Measurements from ENCODE around the gene ZDHHC11.
"Not testable (repeated sequence)": the region's sequence is repeated elsewhere in the genome, so short reads cannot be mapped to it uniquely, and the experiment has no call there.

DNA sequence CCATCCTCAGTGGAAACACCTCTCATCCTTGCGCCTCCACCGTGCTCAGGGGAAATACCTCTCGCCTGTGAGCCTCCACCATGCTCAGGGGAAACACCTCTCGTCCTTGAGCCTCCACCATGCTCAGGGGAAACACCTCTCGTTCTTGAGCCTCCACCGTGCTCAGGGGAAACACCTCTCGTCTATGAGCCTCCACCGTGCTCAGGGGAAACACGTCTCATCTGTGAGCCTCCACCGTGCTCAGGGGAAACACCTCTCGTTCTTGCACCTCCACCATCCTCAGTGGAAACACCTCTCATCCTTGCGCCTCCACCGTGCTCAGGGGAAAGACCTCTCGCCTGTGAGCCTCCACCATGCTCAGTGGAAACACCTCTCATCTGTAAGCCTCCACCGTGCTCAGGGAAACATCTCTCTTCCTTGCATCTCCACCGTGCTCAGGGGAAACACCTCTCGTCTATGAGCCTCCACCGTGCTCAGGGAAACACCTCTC is 4.1 kb downstream of the ZDHHC11 start:
- TF ChIP-seq, protein P1, sequence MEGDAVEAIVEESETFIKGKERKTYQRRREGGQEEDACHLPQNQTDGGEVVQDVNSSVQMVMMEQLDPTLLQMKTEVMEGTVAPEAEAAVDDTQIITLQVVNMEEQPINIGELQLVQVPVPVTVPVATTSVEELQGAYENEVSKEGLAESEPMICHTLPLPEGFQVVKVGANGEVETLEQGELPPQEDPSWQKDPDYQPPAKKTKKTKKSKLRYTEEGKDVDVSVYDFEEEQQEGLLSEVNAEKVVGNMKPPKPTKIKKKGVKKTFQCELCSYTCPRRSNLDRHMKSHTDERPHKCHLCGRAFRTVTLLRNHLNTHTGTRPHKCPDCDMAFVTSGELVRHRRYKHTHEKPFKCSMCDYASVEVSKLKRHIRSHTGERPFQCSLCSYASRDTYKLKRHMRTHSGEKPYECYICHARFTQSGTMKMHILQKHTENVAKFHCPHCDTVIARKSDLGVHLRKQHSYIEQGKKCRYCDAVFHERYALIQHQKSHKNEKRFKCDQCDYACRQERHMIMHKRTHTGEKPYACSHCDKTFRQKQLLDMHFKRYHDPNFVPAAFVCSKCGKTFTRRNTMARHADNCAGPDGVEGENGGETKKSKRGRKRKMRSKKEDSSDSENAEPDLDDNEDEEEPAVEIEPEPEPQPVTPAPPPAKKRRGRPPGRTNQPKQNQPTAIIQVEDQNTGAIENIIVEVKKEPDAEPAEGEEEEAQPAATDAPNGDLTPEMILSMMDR (IDR thresholded peaks at IDR 0.05 in 2 of 3, conservative IDR thresholded peaks at IDR 0.05 in 1 of 3; ENCODE audit: borderline replicate concordance in 1 of 3, insufficient read depth in 1 of 3, low read depth in 2 of 3, low read length in 2 of 3): not testable (repeated sequence)
- TF ChIP-seq YY1 (IDR thresholded peaks at IDR 0.05; ENCODE audit: extremely low read depth, insufficient replicate concordance, low read depth, low read length); POLR2AphosphoS5 (IDR thresholded peaks at IDR 0.05; ENCODE audit: low read depth, low read length); POLR2A (IDR thresholded peaks at IDR 0.05; ENCODE audit: borderline replicate concordance, extremely low read depth, insufficient read depth, insufficient read length); ELF1 (IDR thresholded peaks at IDR 0.05; ENCODE audit: borderline replicate concordance, low read depth); CEBPB (IDR thresholded peaks at IDR 0.05; ENCODE audit: low read depth); MAX (IDR thresholded peaks at IDR 0.05); JUND (IDR thresholded peaks at IDR 0.05); EZH2 (IDR thresholded peaks at IDR 0.05): not testable (repeated sequence)
- TF ChIP-seq, protein P2, sequence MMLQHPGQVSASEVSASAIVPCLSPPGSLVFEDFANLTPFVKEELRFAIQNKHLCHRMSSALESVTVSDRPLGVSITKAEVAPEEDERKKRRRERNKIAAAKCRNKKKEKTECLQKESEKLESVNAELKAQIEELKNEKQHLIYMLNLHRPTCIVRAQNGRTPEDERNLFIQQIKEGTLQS (IDR thresholded peaks at IDR 0.05): not testable (repeated sequence)
- TF ChIP-seq, protein P3, sequence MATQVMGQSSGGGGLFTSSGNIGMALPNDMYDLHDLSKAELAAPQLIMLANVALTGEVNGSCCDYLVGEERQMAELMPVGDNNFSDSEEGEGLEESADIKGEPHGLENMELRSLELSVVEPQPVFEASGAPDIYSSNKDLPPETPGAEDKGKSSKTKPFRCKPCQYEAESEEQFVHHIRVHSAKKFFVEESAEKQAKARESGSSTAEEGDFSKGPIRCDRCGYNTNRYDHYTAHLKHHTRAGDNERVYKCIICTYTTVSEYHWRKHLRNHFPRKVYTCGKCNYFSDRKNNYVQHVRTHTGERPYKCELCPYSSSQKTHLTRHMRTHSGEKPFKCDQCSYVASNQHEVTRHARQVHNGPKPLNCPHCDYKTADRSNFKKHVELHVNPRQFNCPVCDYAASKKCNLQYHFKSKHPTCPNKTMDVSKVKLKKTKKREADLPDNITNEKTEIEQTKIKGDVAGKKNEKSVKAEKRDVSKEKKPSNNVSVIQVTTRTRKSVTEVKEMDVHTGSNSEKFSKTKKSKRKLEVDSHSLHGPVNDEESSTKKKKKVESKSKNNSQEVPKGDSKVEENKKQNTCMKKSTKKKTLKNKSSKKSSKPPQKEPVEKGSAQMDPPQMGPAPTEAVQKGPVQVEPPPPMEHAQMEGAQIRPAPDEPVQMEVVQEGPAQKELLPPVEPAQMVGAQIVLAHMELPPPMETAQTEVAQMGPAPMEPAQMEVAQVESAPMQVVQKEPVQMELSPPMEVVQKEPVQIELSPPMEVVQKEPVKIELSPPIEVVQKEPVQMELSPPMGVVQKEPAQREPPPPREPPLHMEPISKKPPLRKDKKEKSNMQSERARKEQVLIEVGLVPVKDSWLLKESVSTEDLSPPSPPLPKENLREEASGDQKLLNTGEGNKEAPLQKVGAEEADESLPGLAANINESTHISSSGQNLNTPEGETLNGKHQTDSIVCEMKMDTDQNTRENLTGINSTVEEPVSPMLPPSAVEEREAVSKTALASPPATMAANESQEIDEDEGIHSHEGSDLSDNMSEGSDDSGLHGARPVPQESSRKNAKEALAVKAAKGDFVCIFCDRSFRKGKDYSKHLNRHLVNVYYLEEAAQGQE (IDR thresholded peaks at IDR 0.05; ENCODE audit: low read depth): not testable (repeated sequence)
